Stomach (tissue), 9 donors: ENCODE data around the gene BCL2L15. TPM values are rescaled to one million over a fixed set of nuclear protein-coding genes. Genes with fewer than 3 reads are reported as not detected.

Experiments
- DNase-seq, 2 donors: peaks; one replicate each; pipeline versions ENCODE4 v3.0.0 to v3.0.0-alpha.2; 2013 to 2019
- H3K27ac ChIP-seq, 5 donors: fragments of 200-600 bp in 4 of 5; sonication (generic) in 4 of 5; one replicate each; pipeline ENCODE4 v1.5.1; 2013 to 2019; ENCODE audit warnings: mild to moderate bottlenecking in 1 of 5, moderate library complexity in 1 of 5
- H3K27me3 ChIP-seq, 3 donors: fragments of 200-600 bp; sonication (generic); one replicate each; pipeline ENCODE4 v1.5.1; 2017 to 2019; ENCODE audit warnings: mixed run types in 1 of 3
- H3K36me3 ChIP-seq, 4 donors: fragments of 200-600 bp; sonication (generic); 1 replicate in 3 of 4; 2 replicates in 1 of 4; pipeline ENCODE4 v1.5.1; 2016 to 2019
- H3K4me1 ChIP-seq, 4 donors: fragments of 200-600 bp; sonication (generic); one replicate each; pipeline ENCODE4 v1.5.1; 2016 to 2019
- H3K4me3 ChIP-seq, 4 donors: fragments of 200-600 bp; sonication (generic) in 3 of 4; one replicate each; pipeline ENCODE4 v1.5.1; 2016 to 2019; ENCODE audit warnings: mild to moderate bottlenecking in 1 of 4
- H3K9me3 ChIP-seq, 4 donors: fragments of 200-600 bp; sonication (generic); one replicate each; pipeline ENCODE4 v1.5.1; 2016 to 2019
- CTCF ChIP-seq, 7 experiments: fragments of 450-650 bp in 4 of 7; fragments of 200-600 bp in 3 of 7; sonication (generic) in 3 of 7; IDR thresholded peaks; one replicate each; pipeline ENCODE4 v1.5.1; 2016 to 2019; ENCODE audit warnings: antibody characterized with exemption in 7 of 7, control low read depth in 2 of 7, mild to moderate bottlenecking in 1 of 7
- EP300 ChIP-seq: sonication (generic); formaldehyde crosslinking; IDR thresholded peaks from one replicate; pipeline ENCODE4 v1.6.1; 2017; ENCODE audit warnings: antibody characterized with exemption
- POLR2A ChIP-seq, 4 donors: fragments of 450-650 bp; IDR thresholded peaks; one replicate each; pipeline ENCODE4 v1.6.1; 2016; ENCODE audit warnings: antibody characterized with exemption in 4 of 4, control low read depth in 2 of 4, mild to moderate bottlenecking in 1 of 4, moderate library complexity in 1 of 4
- POLR2AphosphoS5 ChIP-seq, 3 donors: sonication (generic); formaldehyde crosslinking; IDR thresholded peaks; one replicate each; pipeline ENCODE4 v1.6.1; 2016; ENCODE audit warnings: antibody characterized with exemption in 3 of 3
- whole genome bisulfite sequencing, 5 donors: extraction: QIAGEN DNeasy Blood & Tissue Kit in 3 of 5; methylation state at CpG; one replicate each; pipeline versions ENCODE4 v1.1.5 to v1.1.7; 2013 to 2018; 5-methylcytosine and 5-hydroxymethylcytosine counted together
- intact Hi-C: fragments of 100-400 bp; cut with DNase I; formaldehyde crosslinking; loops from one replicate; pipeline ENCODE4 v1.15.1; 2023; ENCODE audit warnings: low total_unique reads
- polyA plus RNA-seq, 3 donors: library from polyadenylated mRNA; stranded (reverse); fragments of 200-250 nt; gene quantifications; one replicate each; pipeline ENCODE4 v1.2.3, GENCODE V29; 2013
- total RNA-seq, 5 donors: library from RNA; depleted of rRNA; stranded (reverse); fragments of >200 nt; gene quantifications; one replicate each; pipeline versions ENCODE4 v1.1.0 to v1.2.3, GENCODE V29; 2014 to 2016
- donor health status: healthy with polysubstance abuse.
- donor health status: Bipolar disorder and iron deficiency.
- donor health status: healthy.

BCL2L15 gene
- total and polyA plus RNA-seq, 8 donors, result 11.3 to 425 (median 35.6) TPM

- WGBS, 5 donors, result 73 to 96% (median 95%) methylated on average over 4 of the region's 4 CpGs
- no peak overlapping the region for H3K4me3 ChIP-seq
- intact Hi-C loops, result no loop called here
- H3K4me1 ChIP-seq, result peaks cover 2 to 7% (median 5%) of the 10 kb centered on the region in 4 donors
- H3K27ac ChIP-seq, result no peak overlapping the region
- TF ChIP-seq CTCF (IDR thresholded peaks at IDR 0.05) (no peak), POLR2AphosphoS5 (IDR thresholded peaks at IDR 0.05) (no peak), EP300 (no peak), POLR2A (IDR thresholded peaks at IDR 0.05) (no peak)
- no peaks in the 10 kb centered on the region for H3K9me3 ChIP-seq
- H3K27me3 ChIP-seq, result no peaks in the 10 kb centered on the region
- no peaks in the 10 kb centered on the region for H3K36me3 ChIP-seq
- DNase-seq, result no peak
These were observed 35.6 kb upstream of the BCL2L15 start for GRCh38 chr1:113922957-113923356.

GRCh38 chr1:113918243-113918642 lies 30.9 kb upstream of the BCL2L15 start:
- no peak for DNase-seq
- H3K36me3 ChIP-seq, result no peaks in the 10 kb centered on the region
- no peaks in the 10 kb centered on the region for H3K9me3 ChIP-seq
- no peaks in the 10 kb centered on the region for H3K27me3 ChIP-seq
- H3K4me1 ChIP-seq, result peaks cover 0 to 3% (median 1%) of the 10 kb centered on the region in 4 donors
- no peak overlapping the region for H3K4me3 ChIP-seq
- intact Hi-C loops, result no loop called here
- no peak for TF ChIP-seq EP300
- no peak overlapping the region for H3K27ac ChIP-seq

GRCh38 chr1:113917400-113918082 lies 30.2 kb upstream of the BCL2L15 start:
- 84 to 94% (median 87%) methylated on average over 2 of the region's 2 CpGs for whole genome bisulfite sequencing, 5 donors
- DNase-seq, result no peak
- H3K9me3 ChIP-seq, result no peaks in the 10 kb centered on the region
- no peaks in the 10 kb centered on the region for H3K27me3 ChIP-seq
- H3K4me1 ChIP-seq, result peaks cover 0 to 10% (median 5%) of the 10 kb centered on the region in 4 donors
- intact Hi-C loops, result no loop called here
- H3K27ac ChIP-seq, result no peak overlapping the region
- TF ChIP-seq EP300 (no peak), POLR2A (IDR thresholded peaks at IDR 0.05) (no peak), CTCF (IDR thresholded peaks at IDR 0.05) (no peak), POLR2AphosphoS5 (IDR thresholded peaks at IDR 0.05) (no peak)
- H3K36me3 ChIP-seq, result peaks cover 0 to 2% (median under 1%) of the 10 kb centered on the region in 4 donors
- no peak overlapping the region for H3K4me3 ChIP-seq

GRCh38 chr1:113916974-113917373 lies 29.6 kb upstream of the BCL2L15 start:
- peaks cover 0 to 13% (median 5%) of the 10 kb centered on the region in 4 donors for H3K4me1 ChIP-seq
- 92 to 98% (median 95%) methylated on average over 5 of the region's 5 CpGs for WGBS, 5 donors
- peaks cover 0 to 6% (median 4%) of the 10 kb centered on the region in 4 donors for H3K36me3 ChIP-seq
- TF ChIP-seq CTCF (IDR thresholded peaks at IDR 0.05), result no peak
- no peak for TF ChIP-seq POLR2A (IDR thresholded peaks at IDR 0.05)
- no peak for TF ChIP-seq POLR2AphosphoS5 (IDR thresholded peaks at IDR 0.05)
- no peak for TF ChIP-seq EP300
- intact Hi-C loops, result no loop called here
- no peaks in the 10 kb centered on the region for H3K27me3 ChIP-seq
- no peak overlapping the region for H3K27ac ChIP-seq
- H3K4me3 ChIP-seq, result no peak overlapping the region
- no peak for DNase-seq
- no peaks in the 10 kb centered on the region for H3K9me3 ChIP-seq
